GM19324 (cell line): ENCODE data around the gene SCUBE1.
"Not testable (repeated sequence)": the region's sequence is repeated elsewhere in the genome, so short reads cannot be mapped to it uniquely, and the experiment has no call there.

Experiments used
- ATAC-seq: cut with Tn5 transposase; IDR thresholded peaks from one replicate; pipeline ENCODE4 v1.9.1; 2021; ENCODE audit warnings: mild to moderate bottlenecking, moderate library complexity; ENCODE audit not compliant: unreplicated experiment, low FRiP score

The SCUBE1 gene

GRCh38 chr22:43288807-43289420, 54.3 kb downstream of the SCUBE1 start:
- ATAC-seq, result no peak

GRCh38 chr22:43288378-43288777, 54.8 kb downstream of the SCUBE1 start:
- ATAC-seq, result no peak

- no peak for ATAC-seq
Observed at GRCh38 chr22:43287441-43287840, 55.7 kb downstream of the SCUBE1 start.

GRCh38 chr22:43281394-43281793, 61.8 kb downstream of the SCUBE1 start:
- no peak for ATAC-seq

GRCh38 chr22:43280523-43280886, 62.7 kb downstream of the SCUBE1 start:
- not testable (repeated sequence) for ATAC-seq

- ATAC-seq, result no peak
Observed at GRCh38 chr22:43279867-43280522, 63.2 kb downstream of the SCUBE1 start.

GRCh38 chr22:43277987-43278601, 65.1 kb downstream of the SCUBE1 start:
- ATAC-seq, result no peak

- ATAC-seq, result no peak
Observed at GRCh38 chr22:43277091-43277490, 66.1 kb downstream of the SCUBE1 start.

GRCh38 chr22:43276321-43276720, 66.9 kb downstream of the SCUBE1 start:
- ATAC-seq, result no peak

- ATAC-seq, result no peak
Observed at GRCh38 chr22:43275545-43276317, 67.4 kb downstream of the SCUBE1 start.

GRCh38 chr22:43274595-43275240, 68.5 kb downstream of the SCUBE1 start:
- no peak for ATAC-seq

GRCh38 chr22:43273902-43274484, 69.2 kb downstream of the SCUBE1 start:
- ATAC-seq, result no peak

- ATAC-seq, result no peak
Observed at GRCh38 chr22:43272869-43273318, 70.3 kb downstream of the SCUBE1 start.

- ATAC-seq, result no peak
Observed at GRCh38 chr22:43272301-43272700, 70.9 kb downstream of the SCUBE1 start.

GRCh38 chr22:43270949-43271348, 72.2 kb downstream of the SCUBE1 start:
- no peak for ATAC-seq

- no peak for ATAC-seq
Observed at GRCh38 chr22:43270314-43270908, 72.8 kb downstream of the SCUBE1 start.

GRCh38 chr22:43269646-43270045, 73.5 kb downstream of the SCUBE1 start:
- ATAC-seq, result no peak

- no peak for ATAC-seq
Observed at GRCh38 chr22:43269246-43269645, 73.9 kb downstream of the SCUBE1 start.

GRCh38 chr22:43267981-43268660, 75.1 kb downstream of the SCUBE1 start:
- no peak for ATAC-seq
